Measurements from ENCODE around the gene HNRNPDL.

Gene HNRNPDL

GRCh38 chr4:82373486-82373815 is 56.8 kb downstream of the HNRNPDL start:
- TF ChIP-seq CTCF (IDR thresholded peaks at IDR 0.05; ENCODE audit: low read depth, low read length), result no peak
- peak; percentile 7 for DNase-seq (ENCODE audit: extremely low read depth, low read depth)
